Endothelial cell of umbilical vein (primary cell): ENCODE measurements around the gene MIA. TPM values are rescaled to one million over a fixed set of nuclear protein-coding genes. Genes with fewer than 3 reads are reported as not detected.

Source experiments
- Bru-seq: library from RNA; stranded (reverse); fragments of 400-500 nt; gene quantifications from one replicate; lab custom pipeline; 2021; lab: Mats Ljungman, UMichigan
- BruChase-seq, 2 experiments: library from RNA; stranded (reverse); fragments of 400-500 nt; gene quantifications; one replicate each; lab custom pipeline; 2021; lab: Mats Ljungman, UMichigan
- BruUV-seq: library from RNA; stranded (reverse); fragments of 400-500 nt; replicated peaks from 2 replicates; lab custom pipeline; 2021; lab: Mats Ljungman, UMichigan
- CTCF ChIA-PET: fragments of 300-600, 350-600 bp; sonication (Branson Sonifier 250); formaldehyde crosslinking; loops from one replicate; lab custom pipeline; 2021; ENCODE audit warnings: antibody characterized with exemption, inconsistent platforms; lab: Charles Lee
- POLR2A ChIA-PET: fragments of 300-600, 350-600 bp; sonication (Branson Sonifier 250); formaldehyde crosslinking; loops from one replicate; lab custom pipeline; 2021; ENCODE audit warnings: antibody characterized with exemption, inconsistent platforms; lab: Charles Lee
- DNase-seq: peaks from one replicate; pipeline ENCODE4 v3.0.0-alpha.2; 2011; ENCODE audit warnings: low read depth, low spot score
- FAIRE-seq: peaks from 2 replicates; lab custom pipeline; 2011; peaks lifted over from hg19 to GRCh38; lab: Jason Lieb, UNC
- H2AFZ ChIP-seq: 2 replicates; pipeline ENCODE4 v1.6.0; 2012; ENCODE audit warnings: low read depth, low read length, control low read depth, inconsistent platforms
- H3K27ac ChIP-seq: 2 replicates; pipeline ENCODE4 v1.5.1; 2011; ENCODE audit warnings: low read depth, mild to moderate bottlenecking, control low read depth, low read length, moderate library complexity; ENCODE audit not compliant: insufficient read depth
- H3K27me3 ChIP-seq, 2 experiments: 2 replicates each; pipeline versions ENCODE4 v1.6.0 to v1.6.1; 2011; ENCODE audit warnings: low read length in 2 of 2, mixed read lengths in 1 of 2; ENCODE audit not compliant: control insufficient read depth in 2 of 2, insufficient read depth in 2 of 2
- H3K36me3 ChIP-seq, 2 experiments: 2 replicates in 1 of 2; 3 replicates in 1 of 2; pipeline ENCODE4 v1.5.1; 2011; ENCODE audit warnings: low read length in 2 of 2, mild to moderate bottlenecking in 1 of 2, moderate library complexity in 1 of 2; ENCODE audit not compliant: control insufficient read depth in 2 of 2, insufficient read depth in 2 of 2; ENCODE audit errors: extremely low read depth in 1 of 2
- H3K4me1 ChIP-seq: 3 replicates; pipeline ENCODE4 v1.5.1; 2011; ENCODE audit warnings: mild to moderate bottlenecking, low read length; ENCODE audit not compliant: control insufficient read depth, insufficient read depth; ENCODE audit errors: extremely low read depth
- H3K4me2 ChIP-seq: 2 replicates; pipeline ENCODE4 v1.6.1; 2011; ENCODE audit warnings: low read length, control low read depth, mixed read lengths; ENCODE audit not compliant: insufficient read depth
- H3K4me3 ChIP-seq, 3 experiments: fragments of 200-600 bp in 1 of 3; sonication (generic), shearing (Covaris generic) in 1 of 3; replicated peaks in 1 of 3; 2 replicates each; pipeline ENCODE4 v1.5.1; 2011 to 2016; ENCODE audit warnings: control low read depth in 3 of 3, low read length in 3 of 3, mild to moderate bottlenecking in 2 of 3, inconsistent platforms in 1 of 3, low read depth in 1 of 3, moderate library complexity in 1 of 3; ENCODE audit not compliant: insufficient read depth in 1 of 3
- H3K79me2 ChIP-seq: 2 replicates; pipeline ENCODE4 v1.6.0; 2012; ENCODE audit warnings: low read length, inconsistent platforms; ENCODE audit not compliant: control insufficient read depth, insufficient read depth
- H3K9ac ChIP-seq: replicated peaks from 2 replicates; pipeline ENCODE3; 2011; ENCODE audit warnings: low read length, control low read depth; ENCODE audit not compliant: insufficient read depth; ENCODE audit errors: extremely low read depth
- H3K9me1 ChIP-seq: replicated peaks from 3 replicates; pipeline ENCODE4 v1.6.0; 2011; ENCODE audit warnings: mild to moderate bottlenecking, low read length; ENCODE audit not compliant: control insufficient read depth, insufficient read depth; ENCODE audit errors: extremely low read depth
- H3K9me3 ChIP-seq: replicated peaks from 2 replicates; pipeline ENCODE4 v1.5.1; 2012; ENCODE audit warnings: low read length, inconsistent platforms; ENCODE audit not compliant: control insufficient read depth, insufficient read depth
- H4K20me1 ChIP-seq: replicated peaks from 2 replicates; pipeline ENCODE3; 2011; ENCODE audit warnings: mild to moderate bottlenecking, low read length; ENCODE audit not compliant: control insufficient read depth, insufficient read depth; ENCODE audit errors: extremely low read depth
- CTCF ChIP-seq, 2 donors: IDR thresholded peaks; 1 replicate in 1 of 2; 2 replicates in 1 of 2; pipeline ENCODE4 v1.5.1; 2011; ENCODE audit warnings: low read length in 2 of 2, mild to moderate bottlenecking in 2 of 2, moderate library complexity in 2 of 2, control low read depth in 1 of 2, inconsistent platforms in 1 of 2, low read depth in 1 of 2; ENCODE audit not compliant: insufficient read depth in 1 of 2; ENCODE audit errors: extremely low read depth in 1 of 2
- EZH2 ChIP-seq: IDR thresholded peaks from 2 replicates; pipeline ENCODE4 v1.6.1; 2012; ENCODE audit warnings: borderline replicate concordance, low read depth, mild to moderate bottlenecking, moderate library complexity, low read length, inconsistent platforms; ENCODE audit not compliant: severe bottlenecking
- FOS ChIP-seq: IDR thresholded peaks from 2 replicates; pipeline ENCODE4 v1.6.1; 2011; ENCODE audit warnings: mild to moderate bottlenecking, low read length, moderate library complexity, borderline replicate concordance; ENCODE audit not compliant: insufficient read depth
- GATA2 ChIP-seq: IDR thresholded peaks from 2 replicates; pipeline ENCODE4 v1.7.0; 2011; ENCODE audit warnings: low read depth, mild to moderate bottlenecking, moderate library complexity, mixed read lengths, low read length; ENCODE audit not compliant: insufficient read length, insufficient read depth
- JUN ChIP-seq: IDR thresholded peaks from 2 replicates; pipeline ENCODE4 v1.6.1; 2011; ENCODE audit warnings: borderline replicate concordance, low read depth; ENCODE audit not compliant: insufficient read length, insufficient read depth
- MAX ChIP-seq: IDR thresholded peaks from 2 replicates; pipeline ENCODE4 v1.6.1; 2011; ENCODE audit not compliant: insufficient read depth, insufficient read length
- MYC ChIP-seq: IDR thresholded peaks from one replicate; pipeline ENCODE4 v1.6.1; 2011; ENCODE audit warnings: mild to moderate bottlenecking, low read depth, low read length
- POLR2A ChIP-seq: IDR thresholded peaks from 2 replicates; pipeline ENCODE4 v1.6.1; 2012; ENCODE audit warnings: low read depth, mild to moderate bottlenecking, control low read depth, low read length
- POLR2AphosphoS5 ChIP-seq: IDR thresholded peaks from 2 replicates; pipeline ENCODE4 v1.6.1; 2012; ENCODE audit warnings: low read depth, mild to moderate bottlenecking, control low read depth, low read length, moderate library complexity; ENCODE audit not compliant: insufficient read depth
- dilution Hi-C: fragments of 300-500 bp; cut with MboI; formaldehyde crosslinking; loops from one replicate; pipeline ENCODE4 v1.15.0; 2019; ENCODE audit warnings: low sequenced_read_pairs; ENCODE audit not compliant: extremely low pct_ligation_motif_present
- intact Hi-C: fragments of 100-400 bp; cut with micrococcal nuclease; formaldehyde crosslinking; loops from one replicate; pipeline ENCODE4 v1.10.0; 2022
- long read RNA-seq: library from polyadenylated mRNA; stranded (forward); transcript quantifications from one replicate; pipeline ENCODE4 v2.0.0, GENCODE V29; 2021
- polyA minus RNA-seq, 3 experiments: library from RNA; depleted of rRNA, polyadenylated mRNA; stranded (reverse); fragments of >200 nt; gene quantifications; 1 replicate in 1 of 3; 2 replicates in 2 of 3; pipeline ENCODE4 v1.2.3, GENCODE V29; 2011
- polyA plus RNA-seq, 4 experiments: library from polyadenylated mRNA; depleted of rRNA in 3 of 4; stranded (reverse) in 3 of 4; unstranded in 1 of 4; fragments of >200 nt; gene quantifications; 2 replicates each; pipeline versions ENCODE4 v1.2.1 to v1.2.3, GENCODE V29; 2011 to 2012; ENCODE audit warnings: missing spikeins in 1 of 4
- total RNA-seq: library from RNA; stranded (reverse); gene quantifications from 2 replicates; pipeline ENCODE4 v1.2.3, GENCODE V29; 2021

Gene MIA
- not detected in 2 replicates for total RNA-seq
- 0.32 TPM in 1 of 2 replicates, not detected in the other for polyA plus RNA-seq
- polyA plus RNA-seq (2011; cell fraction: cytosol; rRNA removed) = not detected in 2 replicates
- 0.77 and 0.84 TPM in 2 replicates for polyA plus RNA-seq (2011; cell fraction: nucleus; rRNA removed)
- polyA plus RNA-seq (2012) = not detected in 2 replicates
- 2.5 TPM in 1 of 2 replicates, not detected in the other for polyA minus RNA-seq
- polyA minus RNA-seq (2011; cell fraction: cytosol; rRNA and poly(A)+ RNA removed) = not detected
- not detected in 2 replicates for polyA minus RNA-seq (2011; cell fraction: nucleus; rRNA and poly(A)+ RNA removed)
- percentile 13 among the genes with signal in this experiment for Bru-seq, nascent RNA
- percentile 80 among the genes with signal in this experiment for BruChase-seq, experiment 1, labeled RNA remaining after a 6-hour chase
- percentile 37 among the genes with signal in this experiment for BruChase-seq, experiment 2, labeled RNA remaining after a 2-hour chase
- long read RNA-seq = 0 reads

- ChIA-PET CTCF (no interaction called here), POLR2A (no interaction called here)
- DNase-seq (no peak), FAIRE-seq (no peak)
- Histone ChIP-seq H3K4me1 (peaks cover 17% of the 10 kb centered on the region), H3K79me2 (no peaks in the 10 kb centered on the region), H3K9ac (no peak within 1 kb of the TSS), H2AFZ (no peak within 1 kb of the TSS), H3K27ac (no peak within 1 kb of the TSS), H4K20me1 (no peaks in the 10 kb centered on the region), H3K27me3 (no peaks in the 10 kb centered on the region), H3K4me2 (no peak within 1 kb of the TSS), H3K9me1 (no peaks in the 10 kb centered on the region), H3K9me3 (no peaks in the 10 kb centered on the region), H3K36me3 (no peaks in the 10 kb centered on the region), H3K4me3 (no peak within 1 kb of the TSS)
- dilution Hi-C loops = no loop called here
- no TSS peak for BruUV-seq
- intact Hi-C loops = no loop called here
- TF ChIP-seq POLR2AphosphoS5 = no peak
- no peak for TF ChIP-seq CTCF (IDR thresholded peaks at IDR 0.05; ENCODE audit: extremely low read depth in 1 of 2, insufficient read depth in 1 of 2, low read depth in 1 of 2, low read length in 2 of 2)
- no peak for TF ChIP-seq EZH2
- no peak for TF ChIP-seq POLR2A
- TF ChIP-seq MYC = no peak
- TF ChIP-seq GATA2 = no peak
- no peak for TF ChIP-seq JUN
- no peak for TF ChIP-seq MAX
- no peak for TF ChIP-seq FOS
Measured at GRCh38 chr19:40774916-40775631, at the start of gene MIA. MIA (plus strand) TSS chr19:40775521; CDS start chr19:40775543, 22 bp downstream.
